HEK293T (cell line): ENCODE data around the gene CCT3.

ENCODE experiments used
- ARNT ChIP-seq: fragments of 450-650 bp; IDR thresholded peaks from 2 replicates; pipeline ENCODE4 v1.6.1; 2017; ENCODE audit warnings: mild to moderate bottlenecking
- BHLHE40 ChIP-seq: fragments of 450-650 bp; IDR thresholded peaks from 2 replicates; pipeline ENCODE4 v1.6.1; 2016; ENCODE audit warnings: mild to moderate bottlenecking, moderate library complexity, borderline replicate concordance
- FOXA1 ChIP-seq: fragments of 450-650 bp; IDR thresholded peaks from 2 replicates; pipeline ENCODE4 v1.6.1; 2016; ENCODE audit warnings: mild to moderate bottlenecking
- FOXK2 ChIP-seq: fragments of 450-650 bp; IDR thresholded peaks from 2 replicates; pipeline ENCODE4 v1.6.1; 2016; ENCODE audit warnings: mild to moderate bottlenecking
- FOXM1 ChIP-seq: fragments of 450-650 bp; IDR thresholded peaks from 2 replicates; pipeline ENCODE4 v1.6.1; 2017; ENCODE audit warnings: mild to moderate bottlenecking, borderline replicate concordance
- HDGF ChIP-seq: fragments of 450-650 bp; IDR thresholded peaks from 2 replicates; pipeline ENCODE4 v1.6.1; 2017; ENCODE audit warnings: antibody characterized with exemption, borderline replicate concordance
- L3MBTL2 ChIP-seq: fragments of 450-650 bp; conservative IDR thresholded peaks from 2 replicates; pipeline ENCODE4 v1.6.1; 2016; ENCODE audit warnings: mild to moderate bottlenecking
- NFRKB ChIP-seq: fragments of 450-650 bp; IDR thresholded peaks from 2 replicates; pipeline ENCODE4 v1.6.1; 2016; ENCODE audit warnings: mild to moderate bottlenecking, moderate library complexity
- SP1 ChIP-seq: fragments of 450-650 bp; IDR thresholded peaks from 2 replicates; pipeline ENCODE4 v1.6.1; 2017
- SUZ12 ChIP-seq: fragments of 450-650 bp; IDR thresholded peaks from 2 replicates; pipeline ENCODE4 v1.6.1; 2016; ENCODE audit warnings: mild to moderate bottlenecking
- TARDBP ChIP-seq: fragments of 450-650 bp; IDR thresholded peaks from 2 replicates; pipeline ENCODE4 v1.6.1; 2016
- ZNF384 ChIP-seq: fragments of 450-650 bp; IDR thresholded peaks from 2 replicates; pipeline ENCODE4 v1.6.1; 2016

DNA sequence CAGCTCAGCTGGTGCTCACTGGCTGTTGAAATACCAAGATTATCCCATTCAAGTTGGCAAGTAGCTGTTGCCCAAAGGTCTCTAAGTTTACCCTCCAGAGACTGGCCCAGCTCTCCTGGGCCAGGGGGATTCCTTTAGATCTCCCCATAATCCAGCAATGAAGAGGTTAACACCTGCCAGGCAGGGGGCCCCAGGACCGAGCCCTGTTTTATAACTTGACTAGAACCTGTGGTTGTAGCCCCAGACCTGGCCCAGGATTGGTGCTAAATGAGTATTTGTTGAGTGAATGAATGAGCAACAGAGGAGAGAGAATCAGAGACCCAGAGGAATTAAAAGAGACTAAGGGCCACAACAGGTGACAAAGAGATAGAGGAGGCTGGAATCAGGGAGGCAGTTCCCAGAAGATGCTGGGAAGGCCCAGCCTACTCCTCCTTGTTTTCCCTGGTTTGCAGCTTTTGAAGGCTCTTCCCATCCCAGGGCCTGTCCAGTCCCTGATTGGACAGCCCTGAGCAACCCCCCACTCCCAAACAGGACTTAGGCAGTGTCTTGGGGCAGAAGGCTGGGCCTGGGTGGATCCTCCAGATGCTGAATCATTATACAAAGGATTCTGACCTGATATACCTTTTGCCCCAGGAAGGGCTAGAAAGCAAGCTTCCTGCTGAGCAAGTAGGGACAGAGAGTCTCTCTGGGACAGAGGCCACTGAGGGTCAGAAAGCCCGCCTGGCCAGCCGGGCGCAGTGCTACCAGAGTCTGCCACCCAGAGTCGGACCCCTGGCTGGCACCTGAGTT, 28.5 kb upstream of the CCT3 start:
- TF ChIP-seq L3MBTL2 (no peak), BHLHE40 (no peak), SP1 (no peak), SUZ12 (no peak), FOXK2 (no peak), FOXM1 (no peak), ARNT (no peak), FOXA1 (no peak), HDGF (no peak), TARDBP (no peak), NFRKB (no peak), ZNF384 (no peak)
